H9 (cell line): ENCODE measurements around the gene ZNF385D. TPM values are rescaled to one million over a fixed set of nuclear protein-coding genes. Genes with fewer than 3 reads are reported as not detected.

Experiments used
- DNase-seq: peaks from one replicate; pipeline ENCODE4 v3.0.0-alpha.2; 2017
- H2AFZ ChIP-seq: one replicate; pipeline ENCODE4 v1.6.1; 2013; ENCODE audit warnings: mild to moderate bottlenecking, low read length, control low read depth, moderate library complexity
- H2AK5ac ChIP-seq: 2 replicates; pipeline ENCODE4 v1.6.1; 2013; ENCODE audit warnings: low read length, control low read depth, mixed read lengths; ENCODE audit not compliant: insufficient read length
- H2BK120ac ChIP-seq: one replicate; pipeline ENCODE4 v1.6.1; 2013; ENCODE audit warnings: low read depth, mild to moderate bottlenecking, low read length, control low read depth, inconsistent platforms; ENCODE audit not compliant: poor library complexity, severe bottlenecking
- H2BK12ac ChIP-seq: 2 replicates; pipeline ENCODE4 v1.6.1; 2013; ENCODE audit warnings: low read length, control low read depth, mixed read lengths, low read depth; ENCODE audit not compliant: insufficient read length
- H2BK15ac ChIP-seq: 2 replicates; pipeline ENCODE4 v1.6.1; 2013; ENCODE audit warnings: low read depth, low read length, control low read depth
- H2BK20ac ChIP-seq: one replicate; pipeline ENCODE4 v1.6.1; 2013; ENCODE audit warnings: low read depth, mild to moderate bottlenecking, low read length, control low read depth, inconsistent platforms; ENCODE audit not compliant: poor library complexity, severe bottlenecking
- H2BK5ac ChIP-seq: 2 replicates; pipeline ENCODE4 v1.6.1; 2013; ENCODE audit warnings: low read length, control low read depth, mixed read lengths; ENCODE audit not compliant: insufficient read length
- H3K14ac ChIP-seq: 2 replicates; pipeline ENCODE4 v1.6.1; 2013; ENCODE audit warnings: low read length, control low read depth; ENCODE audit not compliant: insufficient read depth
- H3K18ac ChIP-seq: 2 replicates; pipeline ENCODE4 v1.6.1; 2013; ENCODE audit warnings: low read depth, mild to moderate bottlenecking, mixed read lengths, low read length, control low read depth; ENCODE audit not compliant: insufficient read length
- H3K23ac ChIP-seq: 2 replicates; pipeline ENCODE4 v1.6.1; 2013; ENCODE audit warnings: low read length, control low read depth, mixed read lengths, low read depth; ENCODE audit not compliant: insufficient read length
- H3K23me2 ChIP-seq: 2 replicates; pipeline ENCODE4 v1.6.1; 2013; ENCODE audit warnings: low read depth, mild to moderate bottlenecking, mixed read lengths, low read length, control low read depth; ENCODE audit not compliant: insufficient read length, poor library complexity, severe bottlenecking
- H3K27ac ChIP-seq: 2 replicates; pipeline ENCODE4 v1.5.1; 2013; ENCODE audit warnings: low read length, control low read depth, mixed read lengths, low read depth; ENCODE audit not compliant: insufficient read length
- H3K27me3 ChIP-seq: 2 replicates; pipeline ENCODE4 v1.6.1; 2013; ENCODE audit warnings: low read length, control low read depth, inconsistent platforms; ENCODE audit not compliant: insufficient read depth
- H3K4ac ChIP-seq: 2 replicates; pipeline ENCODE4 v1.6.1; 2013; ENCODE audit warnings: low read depth, mild to moderate bottlenecking, control low read depth, inconsistent platforms, low read length, moderate library complexity
- H3K4me1 ChIP-seq: 2 replicates; pipeline ENCODE4 v1.6.1; 2013; ENCODE audit warnings: low read length, control low read depth, inconsistent platforms; ENCODE audit not compliant: insufficient read depth
- H3K4me2 ChIP-seq: 2 replicates; pipeline ENCODE4 v1.6.1; 2013; ENCODE audit warnings: low read length, control low read depth, mixed read lengths; ENCODE audit not compliant: insufficient read length, insufficient read depth
- H3K56ac ChIP-seq: 2 replicates; pipeline ENCODE4 v1.6.1; 2013; ENCODE audit warnings: low read depth, mild to moderate bottlenecking, mixed read lengths, low read length, control low read depth; ENCODE audit not compliant: insufficient read length
- H3K79me1 ChIP-seq: 2 replicates; pipeline ENCODE4 v1.6.1; 2013; ENCODE audit warnings: low read depth, mild to moderate bottlenecking, moderate library complexity, low read length, control low read depth, inconsistent platforms; ENCODE audit not compliant: insufficient read depth, poor library complexity, severe bottlenecking
- H3K79me2 ChIP-seq: 2 replicates; pipeline ENCODE4 v1.6.1; 2013; ENCODE audit warnings: low read length, control low read depth, inconsistent platforms; ENCODE audit not compliant: insufficient read depth
- H3K9ac ChIP-seq: 2 replicates; pipeline ENCODE4 v1.6.1; 2013; ENCODE audit warnings: low read length, control low read depth, mixed read lengths; ENCODE audit not compliant: insufficient read length; ENCODE audit errors: extremely low read depth
- H3K9me3 ChIP-seq: one replicate; pipeline ENCODE4 v1.6.1; 2013; ENCODE audit warnings: low read depth, low read length, inconsistent platforms; ENCODE audit not compliant: control insufficient read depth
- H3T11ph ChIP-seq: one replicate; pipeline ENCODE4 v1.6.1; 2013; ENCODE audit warnings: mild to moderate bottlenecking, low read length, control low read depth, inconsistent platforms
- H4K20me1 ChIP-seq: one replicate; pipeline ENCODE4 v1.6.1; 2013; ENCODE audit not compliant: control insufficient read depth, insufficient read length, insufficient read depth
- H4K5ac ChIP-seq: 2 replicates; pipeline ENCODE4 v1.6.1; 2013; ENCODE audit warnings: low read depth, mild to moderate bottlenecking, mixed read lengths, low read length, control low read depth; ENCODE audit not compliant: insufficient read length
- H4K8ac ChIP-seq: replicated peaks from 2 replicates; pipeline ENCODE4 v1.6.1; 2013; ENCODE audit warnings: low read length, control low read depth, mixed read lengths, low read depth; ENCODE audit not compliant: insufficient read length
- H4K91ac ChIP-seq: 2 replicates; pipeline ENCODE4 v1.6.1; 2013; ENCODE audit warnings: low read depth, mild to moderate bottlenecking, moderate library complexity, mixed read lengths, low read length, control low read depth; ENCODE audit not compliant: insufficient read length
- H3K27ac Mint-ChIP-seq, 3 experiments: 2 replicates in 2 of 3; 3 replicates in 1 of 3; pipeline ENCODE4 v1.8.0; 2020 to 2021; ENCODE audit warnings: mixed read lengths in 3 of 3, mild to moderate bottlenecking in 1 of 3, moderate library complexity in 1 of 3
- H3K27me3 Mint-ChIP-seq: 2 replicates; pipeline ENCODE4 v1.8.0; 2021; ENCODE audit warnings: low read depth, mild to moderate bottlenecking, moderate library complexity, mixed read lengths
- H3K36me3 Mint-ChIP-seq, 3 experiments: 2 replicates in 2 of 3; 3 replicates in 1 of 3; pipeline ENCODE4 v1.8.0; 2020 to 2021; ENCODE audit warnings: low read depth in 3 of 3, mixed read lengths in 3 of 3; ENCODE audit not compliant: insufficient read depth in 1 of 3
- H3K4me1 Mint-ChIP-seq, 2 experiments: 2 replicates each; pipeline ENCODE4 v1.8.0; 2020; ENCODE audit warnings: mixed read lengths in 2 of 2
- H3K4me3 Mint-ChIP-seq, 2 experiments: 2 replicates in 1 of 2; 3 replicates in 1 of 2; pipeline ENCODE4 v1.8.0; 2020 to 2021; ENCODE audit warnings: mild to moderate bottlenecking in 2 of 2, mixed read lengths in 2 of 2, moderate library complexity in 1 of 2
- H3K9me3 Mint-ChIP-seq, 2 experiments: 2 replicates in 1 of 2; 3 replicates in 1 of 2; pipeline ENCODE4 v1.8.0; 2020; ENCODE audit warnings: mild to moderate bottlenecking in 2 of 2, mixed read lengths in 2 of 2, moderate library complexity in 1 of 2
- CTCF ChIP-seq: fragments of 200-600 bp; sonication (generic); conservative IDR thresholded peaks from 3 replicates; pipeline ENCODE4 v1.8.0; 2021; ENCODE audit warnings: antibody characterized with exemption, mild to moderate bottlenecking
- WGBS: extraction: QIAGEN DNeasy Blood & Tissue Kit; methylation state at CpG from one replicate; pipeline ENCODE4 v1.1.7; 2013; ENCODE audit warnings: missing lambda C conversion rate, low lambda C conversion rate, mixed read lengths; ENCODE audit not compliant: insufficient read length; ENCODE audit errors: extremely low coverage; 5-methylcytosine and 5-hydroxymethylcytosine counted together
- total RNA-seq: library from RNA; stranded (reverse); gene quantifications from 2 replicates; pipeline ENCODE4 v1.2.1, GENCODE V29; 2021

Gene ZNF385D
- total RNA-seq, 1 experiment from 2014 or later: 1.5 TPM

DNA sequence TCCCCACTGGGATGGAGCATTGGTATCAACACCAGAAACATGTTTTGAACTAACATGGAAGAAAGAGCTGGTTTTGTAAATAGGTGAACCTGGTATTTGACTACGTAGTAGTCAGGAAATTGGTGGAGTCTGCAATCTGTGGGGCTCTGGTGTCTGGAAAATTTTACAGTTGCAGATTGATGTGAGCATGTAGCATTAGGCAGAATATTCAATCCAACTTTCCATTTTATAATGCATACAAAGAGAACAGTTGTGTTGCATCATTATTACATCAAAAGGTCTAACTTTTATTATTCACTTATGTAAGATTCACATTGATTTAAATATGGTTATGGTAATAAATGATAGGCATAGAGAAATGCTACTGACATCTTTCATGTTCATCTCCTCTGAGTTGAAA, 340.0 kb downstream of the ZNF385D start:
- H4K8ac ChIP-seq: no peak overlapping the region
- no peaks in the 10 kb centered on the region for H3K9me3 Mint-ChIP-seq
- H3K23ac ChIP-seq: no peak overlapping the region
- no peaks in the 10 kb centered on the region for H3K79me2 ChIP-seq
- no peak overlapping the region for H3T11ph ChIP-seq
- no peak overlapping the region for H4K91ac ChIP-seq
- no peak overlapping the region; a peak in 1 of 7 replicates for H3K27ac Mint-ChIP-seq
- H3K4me2 ChIP-seq: no peak overlapping the region
- H2BK15ac ChIP-seq: no peak overlapping the region
- no peak overlapping the region for H2AFZ ChIP-seq
- no peak overlapping the region for H3K4me3 Mint-ChIP-seq
- no CpG with 5 or more reads among the region's 1 CpG for whole genome bisulfite sequencing
- no peak overlapping the region for H3K9ac ChIP-seq
- H3K4ac ChIP-seq: no peak overlapping the region
- TF ChIP-seq CTCF: no peak
- H3K18ac ChIP-seq: no peak overlapping the region
- H4K5ac ChIP-seq: no peak overlapping the region
- H3K4me1 ChIP-seq: no peaks in the 10 kb centered on the region
- H3K56ac ChIP-seq: no peak overlapping the region
- H2AK5ac ChIP-seq: no peak overlapping the region
- no peaks in the 10 kb centered on the region for H3K4me1 Mint-ChIP-seq
- no peak overlapping the region for H2BK12ac ChIP-seq
- H4K20me1 ChIP-seq: no peaks in the 10 kb centered on the region
- no peak overlapping the region for H3K27ac ChIP-seq
- no peaks in the 10 kb centered on the region for H3K36me3 Mint-ChIP-seq
- H2BK120ac ChIP-seq: no peak overlapping the region
- H3K27me3 ChIP-seq: no peaks in the 10 kb centered on the region
- H3K14ac ChIP-seq: no peak overlapping the region
- H3K79me1 ChIP-seq: no peaks in the 10 kb centered on the region
- H3K27me3 Mint-ChIP-seq: no peaks in the 10 kb centered on the region
- H2BK20ac ChIP-seq: no peak overlapping the region
- H2BK5ac ChIP-seq: no peak overlapping the region
- no peak for DNase-seq
- no peaks in the 10 kb centered on the region for H3K23me2 ChIP-seq
- H3K9me3 ChIP-seq: no peaks in the 10 kb centered on the region
